GM12801 (cell line): ENCODE data around the gene ADRA1B.

Experiments used
- TF ChIP-seq, protein P1 (sequence below): IDR thresholded peaks from one replicate; pipeline ENCODE4 v1.5.1; 2011; ENCODE audit warnings: control low read depth; ENCODE audit not compliant: insufficient read length; ENCODE audit errors: extremely low read depth

Gene ADRA1B

DNA sequence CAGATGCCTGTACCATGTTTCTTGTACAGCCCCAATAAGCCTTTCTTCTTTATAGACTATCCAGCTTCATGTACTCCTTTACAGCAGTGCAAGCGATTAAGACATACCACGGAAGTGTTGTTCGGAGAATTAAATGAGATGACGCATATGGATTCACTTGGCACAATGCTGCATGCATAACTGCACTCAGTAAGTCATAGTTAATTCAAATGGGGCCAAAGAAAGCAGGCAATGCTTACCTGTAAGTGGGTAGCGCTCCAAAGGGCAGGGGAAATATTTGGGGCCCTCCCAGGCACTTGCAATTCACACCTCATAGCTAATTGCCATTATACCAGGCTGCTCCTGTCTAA is 7.7 kb upstream of the ADRA1B start:
- TF ChIP-seq, protein P1, sequence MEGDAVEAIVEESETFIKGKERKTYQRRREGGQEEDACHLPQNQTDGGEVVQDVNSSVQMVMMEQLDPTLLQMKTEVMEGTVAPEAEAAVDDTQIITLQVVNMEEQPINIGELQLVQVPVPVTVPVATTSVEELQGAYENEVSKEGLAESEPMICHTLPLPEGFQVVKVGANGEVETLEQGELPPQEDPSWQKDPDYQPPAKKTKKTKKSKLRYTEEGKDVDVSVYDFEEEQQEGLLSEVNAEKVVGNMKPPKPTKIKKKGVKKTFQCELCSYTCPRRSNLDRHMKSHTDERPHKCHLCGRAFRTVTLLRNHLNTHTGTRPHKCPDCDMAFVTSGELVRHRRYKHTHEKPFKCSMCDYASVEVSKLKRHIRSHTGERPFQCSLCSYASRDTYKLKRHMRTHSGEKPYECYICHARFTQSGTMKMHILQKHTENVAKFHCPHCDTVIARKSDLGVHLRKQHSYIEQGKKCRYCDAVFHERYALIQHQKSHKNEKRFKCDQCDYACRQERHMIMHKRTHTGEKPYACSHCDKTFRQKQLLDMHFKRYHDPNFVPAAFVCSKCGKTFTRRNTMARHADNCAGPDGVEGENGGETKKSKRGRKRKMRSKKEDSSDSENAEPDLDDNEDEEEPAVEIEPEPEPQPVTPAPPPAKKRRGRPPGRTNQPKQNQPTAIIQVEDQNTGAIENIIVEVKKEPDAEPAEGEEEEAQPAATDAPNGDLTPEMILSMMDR = no peak

DNA sequence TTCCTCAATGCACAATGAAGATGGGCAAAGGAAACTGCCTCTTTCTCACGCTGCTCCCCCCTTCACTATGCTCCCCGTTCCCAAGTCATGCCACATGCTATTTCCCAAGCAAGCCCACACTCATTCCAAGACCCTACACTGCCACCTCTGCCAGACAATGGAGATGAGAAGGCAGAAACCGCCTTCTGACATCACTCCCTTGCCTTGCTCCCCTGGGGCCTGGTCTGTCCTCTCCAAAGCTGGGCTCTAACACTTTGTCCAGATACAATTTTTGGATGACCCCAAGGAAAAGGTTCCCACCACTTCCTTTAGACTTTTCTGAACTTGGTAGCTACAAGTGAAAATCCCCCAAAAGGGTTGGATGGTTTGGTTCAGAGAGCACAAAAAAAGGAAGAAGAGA is 7.2 kb upstream of the ADRA1B start:
- TF ChIP-seq, protein P1 = no peak

DNA sequence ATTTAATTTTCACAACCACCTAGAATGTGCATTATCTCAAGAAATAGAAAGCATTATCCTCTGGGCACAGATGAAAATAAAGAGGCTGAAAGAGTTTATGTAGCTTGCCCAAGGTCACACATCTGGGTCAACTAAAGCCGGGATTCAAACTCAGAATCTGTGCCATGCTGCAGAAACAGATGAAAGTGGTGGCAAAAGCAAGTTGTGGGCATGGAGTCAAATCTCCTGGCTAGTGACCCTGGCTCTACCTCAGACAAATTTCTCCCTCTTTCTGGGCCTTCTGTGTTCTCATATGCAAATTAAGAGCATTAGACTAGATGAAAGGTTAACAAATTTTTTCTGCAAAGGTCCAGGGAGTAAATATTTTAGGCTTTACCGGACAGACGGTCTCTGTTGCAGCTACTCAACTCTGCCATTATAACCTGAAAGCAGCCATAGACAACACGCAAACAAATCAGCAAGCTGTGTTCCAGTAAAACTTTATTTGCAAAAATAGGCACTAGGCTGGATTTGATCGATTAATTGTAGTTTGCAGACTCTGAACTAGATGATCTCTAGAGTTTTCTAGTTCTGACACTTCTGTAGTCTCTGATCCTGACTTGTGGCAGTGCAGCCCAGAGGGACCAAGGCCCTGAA is 6.0 kb upstream of the ADRA1B start:
- TF ChIP-seq, protein P1 = no peak

DNA sequence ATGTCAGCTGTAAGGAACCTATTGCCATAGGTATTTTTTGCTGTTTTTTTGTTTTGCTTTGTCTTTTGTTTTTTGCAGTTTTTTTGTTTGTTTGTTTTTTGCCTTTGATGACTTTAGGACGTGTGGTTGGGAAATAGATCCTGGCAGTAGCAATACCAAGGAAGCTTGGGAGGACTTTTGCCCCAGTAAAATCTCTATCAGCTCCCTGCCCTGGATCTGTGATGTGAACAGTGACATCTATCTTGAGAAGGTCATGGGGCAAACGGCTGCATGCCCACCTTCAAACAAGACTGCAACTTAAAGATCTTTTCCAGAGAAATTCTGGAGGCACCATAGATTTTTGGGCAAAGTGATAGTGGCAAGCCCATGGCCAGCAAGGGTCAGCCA is 5.4 kb upstream of the ADRA1B start:
- TF ChIP-seq, protein P1 = no peak

DNA sequence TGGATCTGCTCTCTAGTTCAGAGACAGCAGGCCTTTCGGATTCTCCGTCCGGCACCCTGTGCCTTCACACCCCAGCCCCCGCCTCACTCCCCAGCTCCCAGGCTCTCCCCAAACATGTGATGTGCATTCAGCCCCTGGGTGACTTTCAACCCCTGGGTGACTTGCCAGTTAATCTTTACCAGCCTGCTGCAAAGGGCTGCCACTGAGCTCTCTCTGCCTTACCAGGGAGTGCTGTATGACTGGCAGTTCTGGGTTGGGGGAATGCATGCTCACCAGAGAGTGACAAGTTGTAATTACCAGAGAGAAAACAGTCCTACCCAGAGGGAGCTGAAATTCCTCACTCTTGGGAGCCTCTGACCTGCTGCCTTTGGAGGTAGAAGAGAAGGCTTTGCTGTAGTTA is 4.9 kb upstream of the ADRA1B start:
- TF ChIP-seq, protein P1 = no peak

- TF ChIP-seq, protein P1 = no peak
Observed at GRCh38 chr5:159912033-159912800, 4.1 kb upstream of the ADRA1B start.

DNA sequence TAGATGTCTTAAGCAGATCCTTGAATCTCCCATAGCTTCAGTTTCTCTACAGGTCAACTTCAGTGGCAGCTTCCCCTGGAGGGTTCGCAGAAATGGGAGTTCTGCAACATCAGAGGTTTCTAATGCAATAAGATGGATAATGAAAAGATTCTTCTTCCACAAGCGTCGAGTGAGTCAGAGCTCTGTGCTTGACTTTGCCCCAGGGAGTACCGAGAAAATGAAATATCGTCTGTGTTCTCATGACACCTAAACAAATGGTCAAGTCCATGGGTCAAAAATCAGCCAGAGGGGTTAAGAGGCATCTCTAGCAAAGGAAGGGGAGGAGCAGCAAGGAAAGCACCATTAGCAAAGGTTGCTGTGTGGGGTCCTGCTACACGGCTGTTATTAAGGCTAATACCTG is 3.2 kb upstream of the ADRA1B start:
- TF ChIP-seq, protein P1 = no peak
